GM18909 (cell line): Measurements from ENCODE around the gene SGSM2.

Experiments used
- ATAC-seq: cut with Tn5 transposase; IDR thresholded peaks from one replicate; pipeline ENCODE4 v1.9.1; 2021; ENCODE audit warnings: mild to moderate bottlenecking; ENCODE audit not compliant: unreplicated experiment, poor library complexity

The SGSM2 gene

DNA sequence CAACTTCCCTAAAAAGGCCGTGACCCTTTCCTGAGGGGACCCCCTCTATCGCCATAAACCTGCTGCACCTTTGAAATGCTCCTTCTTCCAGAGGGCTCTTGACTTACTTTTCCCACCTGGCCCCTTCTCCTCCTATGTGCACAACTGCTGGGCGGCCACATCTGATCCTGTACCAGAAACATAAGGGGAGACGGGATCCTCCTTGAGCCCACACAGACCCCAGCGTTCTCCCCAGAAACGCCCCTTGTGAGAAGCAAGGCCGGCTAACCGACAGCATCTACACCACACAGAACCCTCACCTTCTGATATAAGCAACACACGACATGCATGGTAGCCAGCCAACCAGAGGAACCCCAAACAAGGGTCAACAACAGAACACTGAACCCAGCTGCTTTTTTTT is 77.8 kb downstream of the SGSM2 start:
- no peak for ATAC-seq

DNA sequence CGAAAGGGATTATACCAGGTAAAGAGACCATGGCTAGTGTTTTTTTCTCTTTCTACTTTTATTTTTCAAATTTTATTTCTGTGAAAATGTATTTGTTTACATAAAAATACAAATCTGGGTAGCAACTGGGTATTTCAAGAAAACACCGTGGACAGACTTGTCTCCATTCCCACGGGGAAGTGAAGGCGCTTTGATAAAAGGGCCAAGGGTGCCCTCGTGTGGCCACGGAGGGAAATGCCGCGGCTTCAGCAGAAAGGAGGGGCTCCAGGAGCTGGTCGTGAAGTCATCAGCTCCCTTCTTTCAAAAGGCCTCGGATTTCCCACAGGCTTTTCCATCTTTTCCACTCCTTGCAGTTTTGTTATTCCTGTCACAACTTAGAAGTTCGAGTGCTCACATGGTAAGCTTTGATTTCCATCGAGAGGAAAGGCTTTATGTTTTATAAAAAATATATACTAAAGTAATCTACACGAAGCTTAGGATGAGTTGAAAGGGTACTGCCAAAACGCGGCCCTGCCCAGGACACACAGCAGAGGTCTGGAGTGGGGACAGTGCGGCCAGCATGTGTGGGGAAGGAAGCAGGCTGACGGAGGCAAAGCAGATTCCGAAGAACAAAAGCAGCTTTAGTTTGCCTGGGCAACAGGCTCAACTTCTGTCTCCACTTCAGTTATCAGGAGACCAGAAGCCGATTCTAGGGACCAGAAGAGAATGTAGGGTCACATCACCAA is 78.9 kb downstream of the SGSM2 start:
- ATAC-seq: no peak

DNA sequence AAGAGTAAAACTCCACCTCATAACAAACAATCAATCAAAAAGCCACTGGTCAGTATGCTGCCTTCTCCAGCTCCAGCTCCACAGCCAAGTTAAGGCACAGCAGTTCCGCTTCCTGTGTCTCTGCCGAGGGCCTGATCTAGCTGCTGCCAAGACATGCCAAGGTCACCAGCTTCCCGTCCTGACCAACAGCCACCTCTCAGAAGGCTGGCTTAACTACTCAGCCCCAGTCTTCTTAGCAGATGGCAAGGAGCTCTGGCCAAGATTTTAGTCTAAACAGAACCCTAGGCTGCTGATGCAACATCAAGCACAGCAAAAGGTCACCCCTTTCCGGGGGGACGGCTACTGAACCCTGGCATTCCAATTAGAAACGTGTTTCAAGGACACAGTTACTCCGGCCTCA is 81.3 kb downstream of the SGSM2 start:
- ATAC-seq: no peak

DNA sequence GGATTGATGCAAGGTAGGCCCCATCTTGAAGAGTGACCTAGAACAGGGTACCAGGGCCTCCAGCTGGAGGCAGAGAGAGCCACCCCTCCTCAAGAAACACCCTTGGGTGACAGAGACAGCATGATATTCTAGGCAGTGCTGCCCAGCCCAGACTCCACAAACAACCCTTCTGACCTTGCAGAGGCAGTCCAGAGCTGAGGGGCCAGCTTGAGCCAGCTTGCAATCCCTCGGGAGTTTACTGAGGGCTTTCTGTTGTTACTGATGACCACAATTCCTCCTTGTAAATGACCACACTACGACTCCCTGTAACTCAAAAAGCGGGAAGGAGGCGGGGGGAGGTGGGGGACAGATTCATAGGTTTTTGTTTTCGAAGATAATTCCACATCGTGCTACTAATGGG is 82.2 kb downstream of the SGSM2 start:
- no peak for ATAC-seq

DNA sequence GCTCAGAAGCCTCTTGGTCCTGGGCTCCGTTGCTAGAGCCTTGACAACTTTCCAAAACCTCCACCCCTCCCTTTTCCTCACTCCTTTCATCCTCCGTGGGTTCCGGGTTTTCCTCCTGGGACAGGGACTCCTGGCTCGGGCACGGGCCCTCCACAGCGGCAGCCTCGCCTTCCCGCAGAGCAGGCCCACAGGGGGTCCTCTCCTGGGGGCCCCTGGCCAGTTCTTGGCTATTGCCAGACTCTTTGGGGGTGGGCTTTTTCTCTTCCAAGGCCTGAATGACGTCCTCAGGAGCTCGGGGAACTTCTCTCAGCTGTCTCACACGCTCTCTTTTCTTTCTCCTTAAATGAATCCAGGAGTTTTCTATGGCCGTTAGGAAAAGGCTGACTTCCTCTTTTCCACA is 82.9 kb downstream of the SGSM2 start:
- no peak for ATAC-seq

DNA sequence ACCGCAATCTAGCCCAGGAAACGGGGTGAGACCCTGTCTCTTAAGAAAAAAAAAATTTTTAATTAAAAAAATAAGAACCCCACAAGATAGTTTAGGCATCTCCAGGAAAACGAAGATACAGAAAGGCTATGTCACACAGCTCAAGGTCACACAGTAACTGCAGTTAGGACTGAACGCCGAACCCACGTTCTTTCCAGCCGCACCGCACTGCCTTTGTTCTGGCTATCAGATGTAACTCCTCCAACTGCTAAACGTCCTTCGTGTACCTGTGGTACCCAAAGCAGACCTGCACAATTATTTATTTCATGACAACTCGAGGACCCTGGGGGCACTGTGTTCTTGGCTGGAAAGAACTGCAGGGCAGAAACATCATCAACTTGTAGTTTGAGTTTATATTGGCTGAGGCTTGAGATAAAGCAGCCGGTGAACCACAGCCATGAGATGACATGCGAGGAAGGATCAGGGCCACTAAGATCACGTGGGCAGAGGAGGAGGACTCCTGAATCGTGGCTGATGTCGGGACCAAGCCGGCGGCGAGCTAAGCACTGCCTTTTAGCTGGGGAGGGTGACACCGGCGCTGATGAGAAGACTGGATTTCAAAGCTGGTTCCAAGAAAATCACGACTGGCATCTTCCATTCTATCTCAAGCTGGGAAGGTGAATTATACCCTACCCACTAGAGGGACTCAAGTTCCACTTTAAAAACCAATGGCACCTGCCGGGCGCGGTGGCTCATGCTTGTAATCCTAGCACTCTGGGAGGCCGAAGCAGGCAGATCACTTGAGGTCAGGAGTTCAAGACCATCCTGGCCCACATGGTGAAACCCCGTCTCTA is 84.2 kb downstream of the SGSM2 start:
- ATAC-seq: no peak

DNA sequence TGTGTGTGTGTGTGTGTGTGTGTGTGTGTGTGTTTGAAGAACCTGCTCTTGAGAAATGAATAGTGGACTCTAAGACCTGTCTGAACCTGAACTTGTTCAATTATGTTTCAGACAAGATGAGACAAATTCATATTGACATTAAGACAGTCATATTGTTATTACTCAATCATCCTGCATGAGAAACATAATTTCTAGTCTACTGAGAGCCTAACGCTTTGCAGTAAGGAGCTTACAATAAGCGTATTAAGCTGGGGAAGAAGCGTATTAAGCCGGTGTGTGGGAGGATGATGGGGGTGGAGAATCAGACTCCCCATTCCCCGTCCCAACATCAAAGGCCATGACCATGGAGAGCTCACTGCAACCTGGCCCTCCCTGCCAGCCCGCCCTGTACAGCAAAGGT is 86.0 kb downstream of the SGSM2 start:
- no peak for ATAC-seq

DNA sequence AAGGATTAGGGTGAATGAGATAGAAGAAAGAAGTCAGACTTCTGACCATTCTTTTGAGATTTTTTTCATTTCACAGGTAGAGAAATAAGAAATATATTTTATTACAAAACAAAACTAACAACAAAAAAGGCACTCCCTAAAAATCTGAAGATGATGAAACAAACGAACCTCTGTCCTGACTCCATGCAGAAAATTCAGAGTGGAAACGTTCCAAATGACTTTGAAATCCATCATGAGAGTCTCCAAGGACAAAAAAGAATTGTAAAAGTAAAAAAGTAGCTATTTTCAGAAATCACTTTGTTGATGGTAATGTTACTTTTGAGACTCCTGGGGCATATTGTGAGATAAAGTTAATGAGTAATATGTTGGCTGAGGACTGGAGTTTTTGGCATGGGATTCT is 89.9 kb downstream of the SGSM2 start:
- ATAC-seq: no peak

GRCh38 chr17:2427910-2428309 is 90.6 kb downstream of the SGSM2 start:
- no peak for ATAC-seq
